Mesothelial cell of epicardium (in vitro differentiated cells): ENCODE measurements around the gene KDM8. TPM values are rescaled to one million over a fixed set of nuclear protein-coding genes. Genes with fewer than 3 reads are reported as not detected.

Experiments
- total RNA-seq: library from RNA; stranded (reverse); gene quantifications from 3 replicates; pipeline ENCODE4 v1.2.1, GENCODE V29; 2021

KDM8 gene
- total RNA-seq, 1 donor from 2014 or later = 11.8 TPM

Other genes starting within 250 kb of the KDM8 start
- not detected in 3 replicates for gene C16orf82, start 136.6 kb upstream of the KDM8 start, total RNA-seq
- gene NSMCE1, start 65.2 kb downstream of the KDM8 start, total RNA-seq = 25.4 to 26.6 TPM (median 25.8 TPM) in 3 replicates
- 6.4 to 8.2 TPM (median 6.8 TPM) in 3 replicates for gene IL4R, start 110.4 kb downstream of the KDM8 start, total RNA-seq
- 0.09 to 0.22 TPM (median 0.13 TPM) in 3 replicates for gene IL21R, start 198.6 kb downstream of the KDM8 start, total RNA-seq